Measurements from ENCODE around the gene GRM1. TPM values are rescaled to one million over a fixed set of nuclear protein-coding genes. Genes with fewer than 3 reads are reported as not detected.

The GRM1 gene
- total RNA-seq, 2 donors from 2014 or later: 0.54 TPM; not detected in 1

- no peak for TF ChIP-seq CTCF (IDR thresholded peaks at IDR 0.05)
- H3K4me3 ChIP-seq: no peak overlapping the region
- DNase-seq (ENCODE audit: low spot score): no peak
- H3K27ac ChIP-seq: no peak overlapping the region
- ATAC-seq (ENCODE audit: insufficient number of reproducible peaks, low FRiP score, low read depth): no peak
- H3K4me1 ChIP-seq (ENCODE audit: control insufficient read depth in 1 of 2, low read depth in 2 of 2): no peaks in the 10 kb centered on the region
- no peaks in the 10 kb centered on the region for H3K27me3 ChIP-seq (replicated peaks; ENCODE audit: insufficient read depth)
- no peaks in the 10 kb centered on the region for H3K9me3 ChIP-seq
- no peaks in the 10 kb centered on the region for H3K36me3 ChIP-seq
Measured at GRCh38 chr6:146369866-146370265, 341.0 kb downstream of the GRM1 start.

GRCh38 chr6:146381486-146381885, 352.6 kb downstream of the GRM1 start:
- H3K4me1 ChIP-seq (ENCODE audit: control insufficient read depth in 1 of 2, low read depth in 2 of 2): no peaks in the 10 kb centered on the region
- H3K27me3 ChIP-seq (replicated peaks; ENCODE audit: insufficient read depth): no peaks in the 10 kb centered on the region
- no peak for TF ChIP-seq CTCF (IDR thresholded peaks at IDR 0.05)
- no peak overlapping the region for H3K27ac ChIP-seq
- H3K4me3 ChIP-seq: no peak overlapping the region
- H3K36me3 ChIP-seq: no peaks in the 10 kb centered on the region
- no peaks in the 10 kb centered on the region for H3K9me3 ChIP-seq
- ATAC-seq (ENCODE audit: insufficient number of reproducible peaks, low FRiP score, low read depth): no peak
- DNase-seq (ENCODE audit: low spot score): no peak

GRCh38 chr6:146388736-146389364, 360.0 kb downstream of the GRM1 start:
- no peak for TF ChIP-seq CTCF (IDR thresholded peaks at IDR 0.05)
- DNase-seq (ENCODE audit: low spot score): no peak
- Histone ChIP-seq H3K9me3 (no peaks in the 10 kb centered on the region), H3K4me3 (no peak overlapping the region), H3K27ac (no peak overlapping the region), H3K36me3 (no peaks in the 10 kb centered on the region), H3K27me3 (replicated peaks; ENCODE audit: insufficient read depth) (no peaks in the 10 kb centered on the region), H3K4me1 (ENCODE audit: control insufficient read depth in 1 of 2, low read depth in 2 of 2) (no peaks in the 10 kb centered on the region)
- no peak for ATAC-seq (ENCODE audit: insufficient number of reproducible peaks, low FRiP score, low read depth)

GRCh38 chr6:146389740-146390139, 360.9 kb downstream of the GRM1 start:
- no peak for ATAC-seq (ENCODE audit: insufficient number of reproducible peaks, low FRiP score, low read depth)
- H3K36me3 ChIP-seq: no peaks in the 10 kb centered on the region
- H3K27ac ChIP-seq: no peak overlapping the region
- DNase-seq (ENCODE audit: low spot score): no peak
- no peaks in the 10 kb centered on the region for H3K9me3 ChIP-seq
- H3K4me3 ChIP-seq: no peak overlapping the region
- no peaks in the 10 kb centered on the region for H3K4me1 ChIP-seq (ENCODE audit: control insufficient read depth in 1 of 2, low read depth in 2 of 2)
- H3K27me3 ChIP-seq (replicated peaks; ENCODE audit: insufficient read depth): no peaks in the 10 kb centered on the region
- no peak for TF ChIP-seq CTCF (IDR thresholded peaks at IDR 0.05)

GRCh38 chr6:146397638-146398037, 368.8 kb downstream of the GRM1 start:
- ATAC-seq (ENCODE audit: insufficient number of reproducible peaks, low FRiP score, low read depth): no peak
- Histone ChIP-seq H3K36me3 (no peaks in the 10 kb centered on the region), H3K4me1 (ENCODE audit: control insufficient read depth in 1 of 2, low read depth in 2 of 2) (no peaks in the 10 kb centered on the region), H3K9me3 (no peaks in the 10 kb centered on the region), H3K27me3 (replicated peaks; ENCODE audit: insufficient read depth) (no peaks in the 10 kb centered on the region), H3K27ac (no peak overlapping the region), H3K4me3 (no peak overlapping the region)
- no peak for DNase-seq (ENCODE audit: low spot score)
- TF ChIP-seq CTCF (IDR thresholded peaks at IDR 0.05): no peak

Data from thoracic aorta (tissue), 2 donors.